HG03378 (cell line): ENCODE measurements around the gene SRGAP1.

Source experiments
- ATAC-seq: cut with Tn5 transposase; IDR thresholded peaks from one replicate; pipeline ENCODE4 v1.9.1; 2021; ENCODE audit warnings: mild to moderate bottlenecking, moderate library complexity; ENCODE audit not compliant: unreplicated experiment

Gene SRGAP1

DNA sequence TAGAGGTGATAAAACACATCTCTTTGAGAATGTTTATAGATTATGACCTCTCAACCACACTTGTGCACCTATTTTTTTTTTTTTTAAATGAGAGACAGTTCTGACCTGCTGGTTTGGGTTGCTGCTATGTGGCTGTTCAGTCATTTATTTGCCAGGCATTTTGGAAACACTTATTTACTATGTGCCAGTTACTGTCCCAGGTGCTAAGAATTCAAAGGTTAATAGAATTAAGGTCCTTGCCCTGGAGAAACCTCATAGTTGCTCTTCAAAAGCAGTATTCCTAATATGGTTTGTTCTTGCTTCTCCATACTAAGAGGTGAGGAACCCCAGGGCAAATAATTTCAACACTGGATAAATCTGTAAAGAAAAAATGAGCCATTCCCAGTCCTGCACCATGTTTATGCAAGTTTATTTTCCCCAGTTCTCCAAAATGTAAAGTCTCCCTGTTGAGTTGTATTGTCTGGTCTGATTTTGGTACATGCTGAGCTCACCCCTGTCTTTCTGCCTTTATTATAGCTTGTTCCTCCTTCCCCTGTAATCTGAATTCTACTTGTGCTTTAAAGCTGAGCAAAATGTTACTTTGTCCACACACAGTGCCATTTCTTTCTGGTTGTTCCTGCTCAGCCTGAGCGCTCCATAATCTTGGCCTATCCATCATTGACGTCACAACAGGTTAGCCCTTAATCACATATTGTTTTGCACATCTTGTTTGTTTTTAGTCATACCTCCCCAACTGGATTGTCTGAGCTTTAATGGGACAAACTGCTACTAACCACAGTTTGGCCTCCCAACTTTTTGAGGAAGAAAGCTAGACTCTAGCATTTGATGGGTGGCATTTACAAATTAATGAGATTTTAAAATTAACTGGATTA lies 56.7 kb downstream of the SRGAP1 start:
- no peak for ATAC-seq

DNA sequence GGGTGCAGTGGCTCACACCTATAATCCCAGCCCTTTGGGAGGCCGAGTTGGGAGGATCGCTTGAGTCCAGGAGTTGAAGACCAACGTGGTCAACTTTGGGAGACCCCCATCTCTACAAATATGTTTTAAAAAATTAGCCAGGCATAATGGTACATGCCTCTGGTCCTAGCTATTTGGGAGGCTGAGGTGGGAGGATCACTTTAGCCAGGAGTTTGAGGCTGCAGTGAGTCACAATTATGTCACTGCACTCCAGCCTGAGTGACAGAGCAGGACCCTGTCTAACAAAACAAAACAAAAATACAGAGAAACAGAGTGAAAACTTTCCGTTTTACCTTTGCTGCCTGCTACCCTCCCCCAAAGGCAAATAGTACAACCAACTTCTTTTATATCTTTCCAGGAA lies 60.2 kb downstream of the SRGAP1 start:
- no peak for ATAC-seq

DNA sequence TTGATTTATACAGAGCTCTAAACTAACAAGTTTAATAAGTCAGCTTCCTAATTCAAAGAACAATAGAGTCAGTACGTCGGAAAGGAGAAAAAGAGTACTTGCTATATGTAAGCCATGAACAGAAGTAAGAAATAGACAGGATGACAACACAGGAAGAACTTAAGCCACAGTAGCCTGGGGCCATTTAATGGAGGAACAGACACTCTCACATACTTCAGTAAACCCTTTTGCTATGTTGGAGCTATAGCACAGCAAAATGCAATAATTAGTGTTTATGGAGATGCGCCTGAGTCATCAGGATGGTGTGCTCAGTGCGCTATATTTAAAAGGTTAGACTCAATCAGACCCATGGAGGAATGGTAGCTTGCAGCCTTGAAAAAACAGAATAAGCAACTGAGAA lies 61.0 kb downstream of the SRGAP1 start:
- ATAC-seq, result no peak

GRCh38 chr12:63906876-63907275 lies 62.4 kb downstream of the SRGAP1 start:
- ATAC-seq, result no peak

DNA sequence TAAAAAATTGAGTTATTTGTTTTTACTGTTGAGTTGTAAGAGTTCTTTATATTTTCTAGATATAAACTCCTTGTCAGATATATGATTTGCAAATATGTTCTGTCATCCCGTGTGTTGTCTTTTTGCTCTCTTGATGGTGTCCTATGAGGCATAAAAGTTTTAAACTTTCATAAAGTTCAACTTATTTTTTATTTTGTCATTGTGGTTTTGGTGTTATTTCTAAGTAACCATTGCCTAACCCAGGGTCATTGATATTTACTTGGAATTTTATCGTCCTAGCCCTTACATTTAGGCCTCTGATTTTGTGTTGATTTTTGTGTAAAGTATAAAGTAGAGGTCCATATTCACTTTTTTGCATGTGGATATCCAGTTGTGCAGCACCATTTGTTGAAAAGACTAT lies 63.1 kb downstream of the SRGAP1 start:
- no peak for ATAC-seq

GRCh38 chr12:63909746-63910145 lies 65.2 kb downstream of the SRGAP1 start:
- ATAC-seq, result no peak

- ATAC-seq, result no peak
Observed at GRCh38 chr12:63911341-63911740, 66.8 kb downstream of the SRGAP1 start.

- ATAC-seq, result no peak
Observed at GRCh38 chr12:63912651-63913050, 68.2 kb downstream of the SRGAP1 start.

GRCh38 chr12:63913929-63914328 lies 69.4 kb downstream of the SRGAP1 start:
- no peak for ATAC-seq

DNA sequence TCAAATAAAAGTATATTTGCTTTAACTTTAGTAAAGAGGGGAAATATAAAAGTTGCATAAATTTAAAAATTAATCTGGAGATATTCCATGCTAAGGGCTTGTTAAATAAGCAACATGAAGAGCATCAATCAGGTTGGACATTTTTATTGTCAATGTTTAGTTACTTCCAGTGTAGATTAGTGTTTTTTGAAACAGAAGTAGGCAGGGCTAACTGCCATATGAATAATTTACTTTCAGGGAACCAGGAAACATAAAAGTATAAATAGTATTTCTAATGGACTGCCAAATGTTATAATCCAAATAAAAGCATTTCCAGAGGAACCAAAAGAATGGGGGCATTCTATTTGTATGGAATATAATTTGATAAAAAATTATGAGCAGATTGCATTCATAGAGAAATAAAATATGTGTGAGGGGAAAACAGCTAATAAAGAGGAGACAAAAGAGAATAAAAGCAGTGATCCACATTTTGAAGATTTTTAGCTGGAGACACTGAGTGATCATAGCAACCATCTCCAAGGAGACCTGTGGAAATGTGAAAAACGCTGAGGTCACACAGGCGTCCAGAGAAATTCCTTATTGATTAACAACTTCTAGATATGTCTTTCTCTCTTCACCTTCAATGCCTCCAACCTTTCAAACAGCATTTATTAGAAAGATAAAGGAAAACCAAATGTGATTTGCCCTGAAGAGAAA lies 70.8 kb downstream of the SRGAP1 start:
- ATAC-seq, result no peak

DNA sequence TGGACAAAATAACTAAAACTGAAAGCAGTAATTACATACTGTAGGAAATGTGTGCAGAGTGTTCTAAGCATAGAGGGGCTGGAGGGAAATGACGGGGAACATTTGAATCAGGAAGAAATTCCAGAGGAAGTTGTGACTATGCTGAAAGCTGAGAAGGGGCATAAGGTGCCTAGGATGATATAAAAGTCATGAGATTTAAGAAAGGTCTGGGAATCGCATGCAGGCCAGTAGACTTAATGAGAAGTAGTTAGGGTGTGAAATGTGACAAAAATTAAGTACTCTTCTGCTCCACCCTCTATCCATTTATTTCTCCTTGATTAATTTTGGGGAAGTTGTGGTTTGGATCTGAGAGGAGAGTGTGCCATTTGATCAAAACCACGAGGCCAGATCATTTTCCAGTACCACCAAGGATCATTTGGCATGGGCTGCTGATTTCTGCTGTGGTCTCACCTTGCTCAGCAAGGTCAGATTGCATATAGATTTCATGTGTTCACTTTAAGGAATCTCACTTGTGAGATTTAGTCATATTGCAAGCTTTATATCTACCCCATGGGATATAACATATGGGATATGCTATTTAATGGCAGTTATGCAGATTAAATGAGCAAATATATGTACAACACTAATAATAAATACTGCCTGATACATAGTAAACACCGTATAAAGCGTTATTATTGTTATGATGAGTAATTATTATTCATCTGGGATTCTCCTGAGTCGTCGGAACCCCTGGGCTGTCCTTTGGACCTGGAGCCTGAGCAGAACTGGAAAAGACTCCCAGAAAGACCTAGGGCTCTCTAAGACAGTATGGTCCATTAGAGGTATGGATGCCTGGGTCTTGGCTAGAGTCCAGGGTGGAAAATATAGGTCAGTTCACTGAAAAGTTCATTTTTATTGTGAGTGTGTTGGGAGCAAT lies 72.3 kb downstream of the SRGAP1 start:
- no peak for ATAC-seq

DNA sequence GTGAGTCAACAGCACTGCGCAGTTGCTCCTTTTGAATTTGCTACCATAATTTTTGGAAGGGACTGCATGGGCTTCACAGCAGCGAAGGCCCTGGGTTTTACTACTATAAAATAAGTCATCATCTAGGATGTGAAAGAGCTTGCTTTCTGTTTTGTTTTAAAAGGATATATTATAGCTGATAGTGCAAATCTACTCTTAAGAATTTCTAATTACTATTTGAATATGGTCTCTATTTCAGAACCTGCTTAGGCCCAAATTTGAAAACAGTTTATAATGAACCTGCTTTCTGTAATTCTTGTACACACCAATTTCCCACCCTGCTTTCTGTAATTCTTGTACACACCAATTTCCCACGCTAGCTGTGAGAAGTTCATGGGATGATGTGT lies 73.0 kb downstream of the SRGAP1 start:
- no peak for ATAC-seq

DNA sequence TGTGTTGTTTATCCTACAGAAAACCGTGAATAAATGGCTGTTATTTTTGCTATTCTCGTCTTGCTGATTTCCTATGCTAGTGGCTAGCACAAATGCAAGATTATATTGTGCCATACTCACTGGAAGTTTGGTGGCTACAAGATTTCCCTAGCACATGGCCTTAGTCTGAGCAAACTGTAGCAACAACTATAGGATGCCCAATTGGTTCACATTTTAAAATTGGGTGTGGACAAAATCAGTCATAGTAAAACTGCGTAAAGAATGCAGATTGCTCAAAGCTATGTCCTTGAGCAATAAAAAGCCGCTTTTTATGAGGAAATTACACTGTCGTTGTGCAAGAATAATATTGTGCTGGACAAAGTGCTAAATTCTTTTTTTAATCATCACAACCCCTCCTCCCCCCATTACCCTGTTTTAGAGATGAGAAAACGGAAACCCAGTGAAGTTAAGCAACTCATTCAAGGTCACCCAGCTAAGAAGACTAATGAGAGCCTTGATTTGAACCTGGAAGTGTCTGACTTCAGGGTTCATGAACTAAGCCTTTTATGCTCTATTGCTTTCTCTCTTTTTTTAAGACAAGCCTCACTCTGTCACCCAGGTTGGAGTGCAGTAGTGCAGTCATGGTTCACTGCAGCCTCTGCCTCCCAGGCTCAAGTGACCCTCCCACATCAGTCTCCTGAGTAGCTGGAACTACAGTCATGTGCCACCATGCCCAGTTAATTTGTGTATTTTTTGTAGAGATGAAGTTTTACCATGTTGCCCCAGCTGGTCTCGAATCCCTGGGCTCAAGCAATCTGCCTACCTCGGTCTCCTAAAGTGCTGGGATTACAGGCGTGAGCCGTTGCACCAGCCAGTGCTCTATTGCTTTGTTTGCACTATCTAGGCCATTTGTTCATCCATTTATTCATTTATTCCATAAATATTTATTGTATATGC lies 73.6 kb downstream of the SRGAP1 start:
- ATAC-seq, result peak; percentile 96

DNA sequence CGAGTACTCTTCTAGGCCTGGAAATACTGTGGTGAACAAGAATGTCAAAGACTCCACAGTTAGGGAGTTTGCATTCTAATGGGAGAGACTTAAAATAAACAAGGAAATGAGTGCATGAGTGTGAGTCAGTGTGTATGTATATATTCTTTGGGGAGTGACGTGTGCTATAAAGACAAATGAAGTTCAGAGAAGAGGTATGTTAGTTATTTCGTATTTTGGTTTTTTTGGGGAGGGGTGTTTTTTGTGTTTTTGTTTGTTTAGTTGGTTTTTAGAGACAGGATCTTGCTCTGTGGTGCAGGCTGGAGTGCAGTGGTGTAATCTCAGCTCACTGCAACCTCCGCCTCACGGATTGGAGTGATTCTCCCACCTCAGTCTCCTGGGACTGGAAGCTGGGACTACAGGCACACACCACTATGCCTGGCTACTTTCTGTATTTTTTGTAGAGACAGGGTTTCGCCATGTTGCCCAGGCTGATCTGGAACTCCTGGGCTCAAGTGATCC lies 74.3 kb downstream of the SRGAP1 start:
- ATAC-seq, result no peak

DNA sequence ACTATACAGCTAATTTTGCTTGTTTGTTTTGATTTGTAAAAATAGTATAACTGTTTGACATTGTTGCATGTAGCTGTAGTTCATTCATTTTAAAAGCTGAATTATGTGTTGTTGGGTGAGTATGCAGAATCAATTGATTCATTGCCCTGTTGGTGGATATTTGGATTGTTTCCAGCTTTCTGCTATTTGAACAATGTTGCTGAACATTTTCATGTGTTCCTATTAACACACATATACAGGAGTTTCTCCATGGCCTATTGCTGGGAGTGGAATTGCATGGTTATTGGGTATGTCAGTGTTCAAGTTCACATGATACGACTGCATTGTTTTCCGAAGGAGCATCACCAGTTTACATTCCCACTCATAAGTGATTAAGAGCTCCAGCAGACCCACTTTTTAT lies 75.3 kb downstream of the SRGAP1 start:
- no peak for ATAC-seq

- ATAC-seq, result no peak
Observed at GRCh38 chr12:63921157-63921556, 76.7 kb downstream of the SRGAP1 start.

DNA sequence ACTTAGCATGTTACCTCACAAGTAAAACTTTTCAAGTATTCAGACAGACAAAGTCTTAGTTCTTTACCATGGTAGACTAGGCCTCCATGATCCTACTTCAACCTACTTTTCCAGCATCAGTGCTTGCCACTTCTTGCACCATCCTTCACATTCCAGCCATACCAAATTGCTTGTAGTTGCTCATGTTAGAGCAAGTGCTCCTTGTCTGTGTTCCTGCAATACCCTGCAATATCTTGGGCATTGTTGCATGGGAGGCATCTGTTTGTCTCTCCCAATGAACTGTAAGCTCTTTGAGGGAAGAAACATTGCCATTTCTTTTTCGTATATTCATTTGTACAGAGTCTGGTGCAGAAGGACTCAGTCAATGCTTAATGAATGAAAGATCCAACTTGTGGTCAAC lies 78.0 kb downstream of the SRGAP1 start:
- ATAC-seq, result no peak

DNA sequence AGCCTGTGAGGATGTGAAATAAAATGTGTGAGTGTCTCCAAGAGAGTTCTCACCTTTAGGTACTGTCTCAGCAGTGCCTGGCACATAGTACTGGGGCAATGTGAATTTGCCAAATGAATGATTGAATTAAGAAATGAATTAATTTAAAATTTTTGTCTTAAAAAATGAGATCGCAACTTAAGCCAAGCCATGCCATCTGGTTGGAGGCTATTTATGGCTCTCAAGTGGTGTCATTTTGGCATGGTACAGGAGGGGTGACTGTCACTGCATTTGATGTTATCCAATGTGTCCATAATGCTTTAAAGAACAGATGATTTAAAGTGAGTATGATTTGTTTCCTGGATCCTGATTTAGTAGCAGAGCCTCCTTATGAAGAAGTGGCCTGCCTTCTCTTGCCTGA lies 80.3 kb downstream of the SRGAP1 start:
- no peak for ATAC-seq

DNA sequence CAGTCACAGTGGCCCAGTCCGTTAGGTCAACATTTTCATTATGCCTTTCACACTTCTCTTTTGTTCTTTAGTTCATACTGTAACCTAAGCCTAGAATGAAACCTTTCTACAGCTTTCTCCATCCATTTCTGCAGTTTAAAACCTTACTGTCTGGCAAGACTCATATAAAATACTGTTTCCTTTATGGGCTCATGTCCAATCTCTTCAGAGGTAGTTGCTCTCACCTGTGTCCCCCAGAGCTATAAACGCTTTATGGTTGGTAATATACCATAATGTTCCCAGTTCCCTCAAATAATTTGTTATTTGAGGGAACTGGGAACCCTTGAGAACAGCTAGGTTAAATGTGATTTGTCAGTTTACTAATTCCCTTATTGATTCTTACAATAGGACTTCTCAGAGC lies 83.0 kb downstream of the SRGAP1 start:
- no peak for ATAC-seq

GRCh38 chr12:63928305-63928704 lies 83.8 kb downstream of the SRGAP1 start:
- no peak for ATAC-seq
